HepG2 (cell line): ENCODE results near the gene ATP5PB. TPM values are rescaled to one million over a fixed set of nuclear protein-coding genes. Genes with fewer than 3 reads are reported as not detected.
A peak's percentile ranks its signal among the peaks of the same experiment; 100 is the strongest.

Experiments
- ARNTL ChIP-seq: sonication (generic); formaldehyde crosslinking; IDR thresholded peaks from 2 replicates; pipeline ENCODE4 v1.4.0; 2020; ENCODE audit warnings: mild to moderate bottlenecking, missing genetic modification reagents
- ATF1 ChIP-seq: IDR thresholded peaks from 2 replicates; pipeline ENCODE4 v1.6.1; 2016; ENCODE audit warnings: mild to moderate bottlenecking, control low read depth
- CREB1 ChIP-seq, 2 experiments: fragments of 450-650 bp in 1 of 2; IDR thresholded peaks; 2 replicates each; pipeline ENCODE4 v1.6.1; 2016 to 2017; ENCODE audit warnings: control low read depth in 1 of 2, mild to moderate bottlenecking in 1 of 2, missing compliant biosample characterization in 1 of 2, missing genetic modification characterization in 1 of 2
- IRF2 ChIP-seq: IDR thresholded peaks from 2 replicates; pipeline ENCODE4 v1.6.1; 2018; ENCODE audit warnings: missing genetic modification reagents, missing compliant biosample characterization
- KLF16 ChIP-seq, 2 experiments: sonication (generic) in 1 of 2; formaldehyde crosslinking in 1 of 2; IDR thresholded peaks; 2 replicates each; pipeline versions ENCODE4 v1.6.1 to v1.8.0; 2016 to 2023; ENCODE audit warnings: missing genetic modification reagents in 2 of 2, missing compliant biosample characterization in 1 of 2
- MAZ ChIP-seq, 2 experiments: sonication (generic) in 1 of 2; formaldehyde crosslinking in 1 of 2; IDR thresholded peaks; 2 replicates each; pipeline versions ENCODE4 v1.5.0 to v1.6.1; 2012 to 2020; ENCODE audit warnings: low read depth in 2 of 2, mild to moderate bottlenecking in 2 of 2, borderline replicate concordance in 1 of 2, improper control_type of control experiment in 1 of 2, low read length in 1 of 2, missing genetic modification reagents in 1 of 2, moderate library complexity in 1 of 2
- NCOA2 ChIP-seq: sonication (generic); formaldehyde crosslinking; IDR thresholded peaks from 2 replicates; pipeline ENCODE4 v1.8.0; 2022; ENCODE audit warnings: inconsistent platforms
- NR2F6 ChIP-seq, 2 experiments: IDR thresholded peaks; 2 replicates each; pipeline ENCODE4 v1.6.1; 2016; ENCODE audit warnings: antibody characterized with exemption in 1 of 2, mild to moderate bottlenecking in 1 of 2
- ZNF788 ChIP-seq: sonication (generic); formaldehyde crosslinking; IDR thresholded peaks from 2 replicates; pipeline ENCODE4 v1.5.0; 2020; ENCODE audit warnings: mild to moderate bottlenecking, missing genetic modification reagents, borderline replicate concordance
- polyA plus RNA-seq, 8 experiments: library from polyadenylated mRNA; depleted of rRNA in 3 of 8; stranded (reverse) in 7 of 8; unstranded in 1 of 8; fragments of >200 nt; fragmentation: Illumina TruSeq in 4 of 8; extraction: Trizol in 4 of 8; gene quantifications; 2 replicates each; pipeline versions ENCODE4 v1.2.1 to v1.2.3, GENCODE V29; 2011 to 2016; ENCODE audit warnings: low read depth in 4 of 8, missing spikeins in 1 of 8, mixed read lengths in 1 of 8; ENCODE audit not compliant: insufficient read depth in 1 of 8
- total RNA-seq, 5 experiments: library from RNA; depleted of rRNA; stranded (reverse); fragments of >200 nt; fragmentation: Illumina TruSeq; extraction: Trizol; gene quantifications; 2 replicates each; pipeline ENCODE4 v1.2.3, GENCODE V29; 2016; ENCODE audit warnings: low read depth in 1 of 5
- TF ChIP-seq, protein P1 (sequence below): sonication (generic); formaldehyde crosslinking; IDR thresholded peaks from 2 replicates; pipeline ENCODE4 v1.5.0; 2020; ENCODE audit warnings: mild to moderate bottlenecking, missing genetic modification reagents, borderline replicate concordance
- TF ChIP-seq, protein P2 (sequence below): sonication (generic); formaldehyde crosslinking; IDR thresholded peaks from 2 replicates; pipeline ENCODE4 v1.4.0; 2020; ENCODE audit warnings: missing genetic modification reagents
- TF ChIP-seq, protein P3 (sequence below): sonication (generic); formaldehyde crosslinking; IDR thresholded peaks from 2 replicates; pipeline ENCODE4 v1.4.0; 2020; ENCODE audit warnings: missing genetic modification reagents, borderline replicate concordance

Gene ATP5PB
- total and polyA plus RNA-seq, 2 of the 13 experiments (the other 11 are each of a cell fraction or from before 2014, with no cell fraction given), result 297 to 541 TPM

DNA sequence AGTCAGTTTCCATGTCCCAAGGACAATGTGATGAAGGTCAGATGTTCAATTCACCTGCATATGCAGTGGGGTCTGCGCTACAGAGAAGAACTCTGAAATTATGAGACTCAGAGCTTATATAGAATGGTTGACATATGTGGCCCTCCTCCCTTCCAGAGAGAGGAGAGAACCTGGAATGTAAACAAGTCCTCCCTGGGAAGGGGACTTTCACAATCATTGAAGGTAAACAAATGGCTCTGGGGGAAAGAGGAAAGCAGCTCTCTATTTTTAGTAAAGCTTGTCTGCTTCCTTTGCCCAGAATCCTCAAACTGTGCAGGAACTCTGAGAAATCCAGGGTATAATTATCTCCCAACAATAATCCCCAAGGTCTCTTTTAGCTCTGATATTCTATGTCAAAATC lies 31.5 kb upstream of the ATP5PB start (continued):
- TF ChIP-seq ATF1 (CRISPR knock-in tag) (0 out of 2 replicates have a peak, but pooled peaks have one; percentile 25), KLF16 (CRISPR knock-in tag; IDR thresholded peaks at IDR 0.05) (peak in 1 of 2 experiments; percentile 55; a peak in 1 of 4 replicates), MAZ (IDR thresholded peaks at IDR 0.05; ENCODE audit: borderline replicate concordance, low read depth, low read length) (no peak), MAZ (CRISPR knock-in tag; IDR thresholded peaks at IDR 0.05; ENCODE audit: low read depth) (0 out of 2 replicates have a peak, but pooled peaks have one; percentile 33), CREB1 (IDR thresholded peaks at IDR 0.05) (no peak), CREB1 (CRISPR knock-in tag; IDR thresholded peaks at IDR 0.05) (peak; percentile 24; the same call in 1 of the 2 replicates), NR2F6 (IDR thresholded peaks at IDR 0.05) (peak; percentile 46; the same call in 1 of the 2 replicates), NR2F6 (CRISPR knock-in tag; IDR thresholded peaks at IDR 0.05) (peak; percentile 40; the same call in 1 of the 2 replicates), ARNTL (0 out of 2 replicates have a peak, but pooled peaks have one; percentile 45), IRF2 (CRISPR knock-in tag) (peak; percentile 52; the same call in 1 of the 2 replicates), NCOA2 (CRISPR knock-in tag) (peak; percentile 69), ZNF788 (CRISPR knock-in tag) (0 out of 2 replicates have a peak, but pooled peaks have one; percentile 31)
- TF ChIP-seq, protein P1, sequence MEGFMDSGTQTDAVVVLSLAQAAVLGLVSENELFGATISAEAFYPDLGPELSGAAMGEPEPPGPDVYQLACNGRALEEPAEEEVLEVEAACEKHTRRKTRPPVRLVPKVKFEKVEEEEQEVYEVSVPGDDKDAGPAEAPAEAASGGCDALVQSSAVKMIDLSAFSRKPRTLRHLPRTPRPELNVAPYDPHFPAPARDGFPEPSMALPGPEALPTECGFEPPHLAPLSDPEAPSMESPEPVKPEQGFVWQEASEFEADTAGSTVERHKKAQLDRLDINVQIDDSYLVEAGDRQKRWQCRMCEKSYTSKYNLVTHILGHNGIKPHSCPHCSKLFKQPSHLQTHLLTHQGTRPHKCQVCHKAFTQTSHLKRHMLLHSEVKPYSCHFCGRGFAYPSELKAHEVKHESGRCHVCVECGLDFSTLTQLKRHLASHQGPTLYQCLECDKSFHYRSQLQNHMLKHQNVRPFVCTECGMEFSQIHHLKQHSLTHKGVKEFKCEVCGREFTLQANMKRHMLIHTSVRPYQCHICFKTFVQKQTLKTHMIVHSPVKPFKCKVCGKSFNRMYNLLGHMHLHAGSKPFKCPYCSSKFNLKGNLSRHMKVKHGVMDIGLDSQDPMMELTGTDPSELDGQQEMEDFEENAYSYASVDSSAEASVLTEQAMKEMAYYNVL (CRISPR knock-in tag), result peak; percentile 44; the same call in 1 of the 2 replicates
- TF ChIP-seq, protein P2, sequence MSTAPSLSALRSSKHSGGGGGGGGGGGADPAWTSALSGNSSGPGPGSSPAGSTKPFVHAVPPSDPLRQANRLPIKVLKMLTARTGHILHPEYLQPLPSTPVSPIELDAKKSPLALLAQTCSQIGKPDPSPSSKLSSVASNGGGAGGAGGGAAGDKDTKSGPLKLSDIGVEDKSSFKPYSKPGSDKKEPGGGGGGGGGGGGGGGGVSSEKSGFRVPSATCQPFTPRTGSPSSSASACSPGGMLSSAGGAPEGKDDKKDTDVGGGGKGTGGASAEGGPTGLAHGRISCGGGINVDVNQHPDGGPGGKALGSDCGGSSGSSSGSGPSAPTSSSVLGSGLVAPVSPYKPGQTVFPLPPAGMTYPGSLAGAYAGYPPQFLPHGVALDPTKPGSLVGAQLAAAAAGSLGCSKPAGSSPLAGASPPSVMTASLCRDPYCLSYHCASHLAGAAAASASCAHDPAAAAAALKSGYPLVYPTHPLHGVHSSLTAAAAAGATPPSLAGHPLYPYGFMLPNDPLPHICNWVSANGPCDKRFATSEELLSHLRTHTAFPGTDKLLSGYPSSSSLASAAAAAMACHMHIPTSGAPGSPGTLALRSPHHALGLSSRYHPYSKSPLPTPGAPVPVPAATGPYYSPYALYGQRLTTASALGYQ, result no peak
- TF ChIP-seq, protein P3, sequence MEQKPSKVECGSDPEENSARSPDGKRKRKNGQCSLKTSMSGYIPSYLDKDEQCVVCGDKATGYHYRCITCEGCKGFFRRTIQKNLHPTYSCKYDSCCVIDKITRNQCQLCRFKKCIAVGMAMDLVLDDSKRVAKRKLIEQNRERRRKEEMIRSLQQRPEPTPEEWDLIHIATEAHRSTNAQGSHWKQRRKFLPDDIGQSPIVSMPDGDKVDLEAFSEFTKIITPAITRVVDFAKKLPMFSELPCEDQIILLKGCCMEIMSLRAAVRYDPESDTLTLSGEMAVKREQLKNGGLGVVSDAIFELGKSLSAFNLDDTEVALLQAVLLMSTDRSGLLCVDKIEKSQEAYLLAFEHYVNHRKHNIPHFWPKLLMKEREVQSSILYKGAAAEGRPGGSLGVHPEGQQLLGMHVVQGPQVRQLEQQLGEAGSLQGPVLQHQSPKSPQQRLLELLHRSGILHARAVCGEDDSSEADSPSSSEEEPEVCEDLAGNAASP (CRISPR knock-in tag), result 0 out of 2 replicates have a peak, but pooled peaks have one; percentile 13
- TF ChIP-seq, all 625 proteins: peak for 102
